Measurements from ENCODE around the gene CHAC1.

The CHAC1 gene

DNA sequence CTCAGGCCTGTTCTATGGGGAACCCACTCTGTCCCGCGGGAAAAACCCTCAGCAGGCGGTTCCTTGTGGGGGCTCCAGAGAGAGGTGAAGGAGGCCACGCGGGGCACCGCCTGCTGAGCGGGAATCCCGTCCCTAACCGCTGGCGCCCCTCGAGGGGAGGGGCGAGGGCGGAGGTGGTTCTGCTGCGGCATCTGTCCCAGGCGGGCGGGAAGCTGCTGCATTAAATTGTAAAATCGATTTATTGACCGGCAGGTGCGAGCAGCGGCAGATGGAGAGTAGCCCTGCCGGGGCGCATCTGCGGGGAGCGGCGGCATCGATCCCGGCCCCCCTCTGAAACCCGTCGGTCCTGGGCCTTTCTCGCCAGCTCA, 27.8 kb upstream of the CHAC1 start:
- DNase-seq (ENCODE audit: insufficient read length, low spot score): no peak
- TF ChIP-seq, protein P1, sequence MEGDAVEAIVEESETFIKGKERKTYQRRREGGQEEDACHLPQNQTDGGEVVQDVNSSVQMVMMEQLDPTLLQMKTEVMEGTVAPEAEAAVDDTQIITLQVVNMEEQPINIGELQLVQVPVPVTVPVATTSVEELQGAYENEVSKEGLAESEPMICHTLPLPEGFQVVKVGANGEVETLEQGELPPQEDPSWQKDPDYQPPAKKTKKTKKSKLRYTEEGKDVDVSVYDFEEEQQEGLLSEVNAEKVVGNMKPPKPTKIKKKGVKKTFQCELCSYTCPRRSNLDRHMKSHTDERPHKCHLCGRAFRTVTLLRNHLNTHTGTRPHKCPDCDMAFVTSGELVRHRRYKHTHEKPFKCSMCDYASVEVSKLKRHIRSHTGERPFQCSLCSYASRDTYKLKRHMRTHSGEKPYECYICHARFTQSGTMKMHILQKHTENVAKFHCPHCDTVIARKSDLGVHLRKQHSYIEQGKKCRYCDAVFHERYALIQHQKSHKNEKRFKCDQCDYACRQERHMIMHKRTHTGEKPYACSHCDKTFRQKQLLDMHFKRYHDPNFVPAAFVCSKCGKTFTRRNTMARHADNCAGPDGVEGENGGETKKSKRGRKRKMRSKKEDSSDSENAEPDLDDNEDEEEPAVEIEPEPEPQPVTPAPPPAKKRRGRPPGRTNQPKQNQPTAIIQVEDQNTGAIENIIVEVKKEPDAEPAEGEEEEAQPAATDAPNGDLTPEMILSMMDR (IDR thresholded peaks at IDR 0.05; ENCODE audit: insufficient read depth, missing control alignments): no peak
- FAIRE-seq: no peak

DNA sequence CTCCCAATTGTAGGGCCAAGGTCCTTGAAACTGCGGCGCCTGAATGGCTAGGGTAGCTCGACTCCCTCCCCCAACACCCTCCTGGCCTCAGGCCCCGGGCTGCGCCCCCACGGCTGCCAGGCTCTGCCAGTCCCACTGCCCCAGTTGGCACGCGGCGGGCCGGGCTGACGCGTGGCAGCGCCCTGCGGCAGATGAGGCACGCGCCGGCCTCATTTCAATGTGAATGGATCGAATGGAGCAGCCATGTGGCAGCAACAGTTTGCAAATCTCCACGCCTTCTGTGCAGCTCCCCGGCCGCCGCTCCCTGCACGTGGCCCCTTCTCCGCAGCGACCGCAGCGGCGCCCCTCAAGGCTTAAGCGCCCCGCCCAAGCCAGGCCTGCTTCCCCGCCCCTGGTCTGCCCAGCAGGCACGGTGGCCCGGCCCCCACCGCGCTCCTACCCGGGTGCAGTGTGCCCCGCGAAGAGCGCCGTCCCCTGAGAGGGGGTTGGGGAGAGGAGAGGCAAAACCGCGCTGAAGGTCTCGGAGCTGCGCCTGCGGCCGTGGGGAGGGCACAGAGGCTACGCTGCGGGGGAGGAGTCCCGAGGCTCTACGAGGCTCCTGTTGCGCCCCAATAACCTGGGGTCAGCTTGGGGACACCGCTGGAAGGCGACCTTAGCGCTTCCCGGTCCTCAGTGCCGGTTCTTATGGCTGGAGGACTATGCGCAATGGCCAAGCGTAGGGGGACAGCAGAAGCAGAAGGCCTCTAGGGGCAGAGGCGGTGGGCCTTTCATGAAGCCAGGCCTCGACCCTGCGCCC, 27.2 kb upstream of the CHAC1 start:
- FAIRE-seq: no peak
- TF ChIP-seq, protein P1 (IDR thresholded peaks at IDR 0.05; ENCODE audit: insufficient read depth, missing control alignments): no peak
- no peak for DNase-seq (ENCODE audit: insufficient read length, low spot score)

DNA sequence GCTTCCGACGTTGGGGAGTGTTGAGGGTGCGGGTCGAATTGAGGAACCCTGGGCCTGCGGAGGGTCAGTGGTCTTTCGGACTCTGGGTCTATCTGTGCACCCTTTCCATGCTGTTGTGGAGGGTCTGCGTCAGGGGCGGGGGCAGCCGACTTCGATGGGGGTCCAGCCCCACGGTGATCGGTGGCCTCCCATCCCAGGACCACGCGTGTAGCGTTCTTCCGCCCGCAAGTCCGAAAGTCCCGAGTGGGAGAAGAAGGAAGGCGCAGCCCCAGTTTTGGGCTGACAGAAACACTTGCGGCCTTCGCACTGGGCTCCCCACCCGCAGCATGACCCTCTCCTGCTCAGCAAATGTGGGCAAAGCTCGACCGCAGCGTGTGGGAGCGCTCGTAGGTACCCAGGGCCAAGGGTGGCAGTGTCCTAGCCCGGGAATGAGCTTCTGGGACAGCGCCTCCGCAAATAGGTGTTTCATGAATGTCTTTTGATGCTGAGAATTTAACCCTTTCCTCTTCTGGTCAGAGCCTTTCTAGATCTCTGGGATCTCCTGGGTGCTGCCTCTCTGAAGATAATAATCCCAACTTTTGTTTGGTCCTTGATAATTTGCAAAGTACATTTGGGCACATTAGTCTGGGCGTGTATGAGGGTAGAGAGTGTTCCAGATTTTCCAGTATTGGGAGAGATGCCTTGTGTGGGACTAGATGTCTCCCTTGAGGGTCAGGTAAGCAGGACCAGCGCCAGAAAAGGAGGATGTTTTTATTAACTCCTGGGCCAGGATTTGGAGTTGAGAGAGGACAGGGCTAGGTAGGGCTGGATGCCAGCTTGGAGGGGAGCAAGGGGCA, 26.4 kb upstream of the CHAC1 start:
- TF ChIP-seq, protein P1 (IDR thresholded peaks at IDR 0.05; ENCODE audit: insufficient read depth, missing control alignments): no peak
- FAIRE-seq (no peak), DNase-seq (ENCODE audit: insufficient read length, low spot score) (no peak)

DNA sequence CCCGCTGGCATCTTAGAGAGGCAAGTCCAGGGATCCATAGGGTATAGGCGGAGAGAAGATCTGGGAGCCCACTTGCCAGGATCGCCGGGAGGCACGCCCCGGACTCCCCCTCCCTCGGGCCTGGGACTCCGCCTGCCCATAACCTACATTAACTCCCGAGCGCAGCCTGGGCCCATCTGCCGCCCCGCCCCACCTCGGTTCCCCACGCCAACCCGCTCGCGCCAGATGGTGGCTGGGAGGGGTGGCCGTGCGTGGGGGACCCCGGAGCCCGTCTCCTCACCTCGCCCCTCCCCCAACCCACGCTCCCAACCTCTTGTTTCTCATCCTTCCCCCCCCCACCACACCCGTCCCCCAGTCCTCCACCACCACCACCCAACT, 25.8 kb upstream of the CHAC1 start:
- DNase-seq (ENCODE audit: insufficient read length, low spot score) (no peak), FAIRE-seq (no peak)
- TF ChIP-seq, protein P1 (IDR thresholded peaks at IDR 0.05; ENCODE audit: insufficient read depth, missing control alignments): no peak

DNA sequence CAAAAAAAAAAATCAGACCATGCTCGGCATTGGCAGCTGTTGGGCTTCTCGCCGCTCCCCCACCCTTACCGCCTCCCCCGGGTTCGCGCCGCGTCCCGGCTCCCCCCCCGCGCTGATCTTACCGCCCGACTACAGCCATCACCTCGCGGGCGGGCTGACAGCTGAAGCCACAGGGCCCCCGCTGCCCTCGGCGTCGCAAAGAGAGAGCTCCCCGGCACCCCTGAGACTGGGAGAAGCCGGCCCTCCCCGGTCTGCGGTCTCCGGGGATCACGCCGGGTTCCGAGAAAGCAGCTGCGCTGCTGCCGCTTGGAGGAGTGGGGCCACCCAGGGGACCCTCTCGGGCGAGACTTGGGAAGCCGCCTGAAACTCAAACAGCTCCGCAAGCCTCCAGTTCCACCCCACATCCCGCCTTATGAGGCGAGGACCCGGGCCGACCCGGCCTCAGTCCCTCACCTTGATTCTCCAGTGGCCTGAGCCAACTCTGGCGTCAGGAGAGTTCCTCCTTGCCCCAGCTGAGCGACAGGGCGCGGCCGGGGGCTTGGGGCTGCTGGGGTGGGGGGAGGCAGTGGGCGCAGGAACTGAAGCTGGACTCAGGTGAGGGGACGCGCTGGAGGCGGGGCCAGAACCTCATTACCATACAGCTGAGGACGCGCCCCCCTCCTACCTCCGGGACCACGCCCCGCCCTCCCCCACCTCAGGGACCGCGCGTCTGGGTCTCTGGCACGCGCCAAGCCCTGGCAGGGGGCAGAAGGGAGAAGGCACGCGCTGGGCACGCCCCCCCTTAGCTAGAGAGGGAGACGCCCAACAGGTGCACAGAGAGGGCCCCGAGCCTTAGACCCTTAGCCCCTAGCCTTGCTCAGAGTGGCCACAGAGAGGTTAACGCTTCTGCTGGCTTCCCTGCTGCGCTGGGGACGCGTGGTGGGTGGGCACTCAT, 25.1 kb upstream of the CHAC1 start:
- FAIRE-seq: no peak
- DNase-seq (ENCODE audit: insufficient read length, low spot score): no peak
- TF ChIP-seq, protein P1 (IDR thresholded peaks at IDR 0.05; ENCODE audit: insufficient read depth, missing control alignments): no peak

DNA sequence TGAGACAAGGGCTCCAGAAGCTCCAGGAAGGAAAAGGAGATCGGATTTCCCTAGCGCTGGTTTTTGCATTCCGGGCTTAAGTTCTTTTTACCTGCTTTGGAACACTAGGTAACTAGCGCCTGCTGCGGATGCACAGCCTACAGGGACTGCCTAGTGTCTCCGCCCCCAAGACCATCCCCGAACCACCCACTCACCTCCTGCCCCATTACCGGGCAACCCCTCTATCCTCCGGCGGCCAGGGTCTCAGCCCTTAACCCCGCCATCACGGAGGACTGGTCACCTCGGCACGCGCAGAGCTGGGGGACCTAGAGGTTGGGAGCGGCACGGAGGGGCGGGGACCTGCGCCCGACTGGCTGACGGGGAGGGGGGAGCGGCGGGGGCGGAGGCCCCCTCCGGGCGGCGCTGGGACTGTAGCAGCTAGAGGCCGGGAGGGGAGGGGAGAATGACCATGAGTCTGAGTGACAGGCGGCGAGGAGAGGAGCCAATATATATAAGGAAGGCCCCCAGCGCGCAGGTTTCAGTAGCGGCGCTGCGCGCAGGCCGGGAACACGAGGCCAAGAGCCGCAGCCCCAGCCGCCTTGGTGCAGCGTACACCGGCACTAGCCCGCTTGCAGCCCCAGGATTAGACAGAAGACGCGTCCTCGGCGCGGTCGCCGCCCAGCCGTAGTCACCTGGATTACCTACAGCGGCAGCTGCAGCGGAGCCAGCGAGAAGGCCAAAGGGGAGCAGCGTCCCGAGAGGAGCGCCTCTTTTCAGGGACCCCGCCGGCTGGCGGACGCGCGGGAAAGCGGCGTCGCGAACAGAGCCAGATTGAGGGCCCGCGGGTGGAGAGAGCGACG, 24.2 kb upstream of the CHAC1 start, which contains the start of gene DLL4:
Gene DLL4, plus strand, starts transcription at position 520 of the 839 bp plus-strand sequence. CDS start 329 bp downstream, outside the sequence.
- peak; percentile 58 for DNase-seq (ENCODE audit: insufficient read length, low spot score)
- TF ChIP-seq, protein P1 (IDR thresholded peaks at IDR 0.05; ENCODE audit: insufficient read depth, missing control alignments): no peak
- no peak for FAIRE-seq

Data from D721Med (cell line).